Transverse colon (tissue), 4 donors: Measurements from ENCODE around the gene PDHX.

Source experiments
- EP300 ChIP-seq: sonication (generic); formaldehyde crosslinking; IDR thresholded peaks from one replicate; pipeline ENCODE4 v1.6.1; 2017; ENCODE audit warnings: antibody characterized with exemption, low read depth
- POLR2AphosphoS5 ChIP-seq, 3 donors: sonication (generic); formaldehyde crosslinking; IDR thresholded peaks; one replicate each; pipeline ENCODE4 v1.6.1; 2016; ENCODE audit warnings: antibody characterized with exemption in 3 of 3
- TF ChIP-seq, protein P1 (sequence below), 5 experiments: fragments of 200-600 bp in 3 of 5; fragments of 450-650 bp in 2 of 5; sonication (generic) in 3 of 5; IDR thresholded peaks; 1 replicate in 2 of 5; 2 replicates in 3 of 5; pipeline ENCODE4 v1.5.1; 2016 to 2017; ENCODE audit warnings: antibody characterized with exemption in 5 of 5, inconsistent platforms in 3 of 5, mild to moderate bottlenecking in 2 of 5, moderate library complexity in 1 of 5

- no peak for TF ChIP-seq POLR2AphosphoS5 (IDR thresholded peaks at IDR 0.05)
- TF ChIP-seq EP300, result no peak
- TF ChIP-seq, protein P1, sequence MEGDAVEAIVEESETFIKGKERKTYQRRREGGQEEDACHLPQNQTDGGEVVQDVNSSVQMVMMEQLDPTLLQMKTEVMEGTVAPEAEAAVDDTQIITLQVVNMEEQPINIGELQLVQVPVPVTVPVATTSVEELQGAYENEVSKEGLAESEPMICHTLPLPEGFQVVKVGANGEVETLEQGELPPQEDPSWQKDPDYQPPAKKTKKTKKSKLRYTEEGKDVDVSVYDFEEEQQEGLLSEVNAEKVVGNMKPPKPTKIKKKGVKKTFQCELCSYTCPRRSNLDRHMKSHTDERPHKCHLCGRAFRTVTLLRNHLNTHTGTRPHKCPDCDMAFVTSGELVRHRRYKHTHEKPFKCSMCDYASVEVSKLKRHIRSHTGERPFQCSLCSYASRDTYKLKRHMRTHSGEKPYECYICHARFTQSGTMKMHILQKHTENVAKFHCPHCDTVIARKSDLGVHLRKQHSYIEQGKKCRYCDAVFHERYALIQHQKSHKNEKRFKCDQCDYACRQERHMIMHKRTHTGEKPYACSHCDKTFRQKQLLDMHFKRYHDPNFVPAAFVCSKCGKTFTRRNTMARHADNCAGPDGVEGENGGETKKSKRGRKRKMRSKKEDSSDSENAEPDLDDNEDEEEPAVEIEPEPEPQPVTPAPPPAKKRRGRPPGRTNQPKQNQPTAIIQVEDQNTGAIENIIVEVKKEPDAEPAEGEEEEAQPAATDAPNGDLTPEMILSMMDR (IDR thresholded peaks at IDR 0.05), result no peak
These were observed 74.5 kb downstream of the PDHX start for GRCh38 chr11:34990916-34991315.
